VCaP (cell line): Measurements from ENCODE around the gene ATP2C2.
"Not testable (repeated sequence)": the region's sequence is repeated elsewhere in the genome, so short reads cannot be mapped to it uniquely, and the experiment has no call there.

Source experiments
- H3K27ac ChIP-seq: fragments of 450-650 bp; 2 replicates; pipeline ENCODE4 v1.5.1; 2017
- CTCF ChIP-seq: fragments of 450-650 bp; conservative IDR thresholded peaks from 2 replicates; pipeline ENCODE4 v1.5.1; 2017; ENCODE audit warnings: mild to moderate bottlenecking, moderate library complexity

Gene ATP2C2

GRCh38 chr16:84331998-84332780 is 36.1 kb upstream of the ATP2C2 start:
- H3K27ac ChIP-seq = no peak overlapping the region
- TF ChIP-seq CTCF = no peak

- no peak for TF ChIP-seq CTCF
These were observed 35.2 kb upstream of the ATP2C2 start for GRCh38 chr16:84332975-84333684.

DNA sequence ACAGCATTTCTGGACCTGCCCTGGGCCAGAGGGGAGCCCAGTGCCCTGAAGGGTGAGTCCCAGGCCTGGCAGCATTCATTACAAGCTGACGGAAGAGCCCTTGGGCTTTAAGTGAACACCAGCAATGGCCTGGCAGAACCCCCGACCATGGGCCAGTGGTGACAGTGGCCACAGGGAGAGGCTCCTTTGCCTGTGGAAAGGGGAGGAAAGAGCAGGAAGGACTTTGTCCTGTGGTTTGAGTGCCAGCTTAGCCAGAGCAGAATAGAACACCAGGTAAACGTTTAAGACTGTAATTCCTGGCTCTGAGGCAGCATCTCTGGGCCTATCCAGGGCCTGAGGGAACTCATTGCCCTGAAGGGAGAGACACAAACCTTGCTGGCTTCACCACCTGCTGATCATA is 34.3 kb upstream of the ATP2C2 start:
- no peak for TF ChIP-seq CTCF
- H3K27ac ChIP-seq = no peak overlapping the region

More at GRCh38 chr16:84332975-84333684, 35.2 kb upstream of the ATP2C2 start:
- H3K27ac ChIP-seq = no peak overlapping the region

DNA sequence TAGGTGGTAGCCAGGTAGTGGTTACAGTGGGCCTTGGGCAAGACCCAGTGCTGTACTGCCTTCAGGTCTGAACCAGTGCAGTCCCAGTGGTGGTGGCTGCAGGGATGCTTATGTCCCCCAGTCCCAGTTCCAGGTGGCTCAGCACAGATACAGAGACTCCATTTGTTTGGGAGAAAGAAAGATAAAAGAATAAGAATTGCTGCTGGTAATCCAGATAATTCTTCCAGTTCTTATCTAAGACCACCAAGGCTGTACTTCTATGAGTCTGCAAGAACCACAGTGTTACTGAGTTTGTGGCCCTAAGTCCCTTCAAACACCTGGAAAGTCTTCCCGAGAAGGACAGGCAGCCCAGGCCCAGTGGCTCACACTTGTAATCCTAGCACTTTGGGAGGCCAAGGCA is 33.9 kb upstream of the ATP2C2 start:
- TF ChIP-seq CTCF = no peak
- no peak overlapping the region for H3K27ac ChIP-seq

DNA sequence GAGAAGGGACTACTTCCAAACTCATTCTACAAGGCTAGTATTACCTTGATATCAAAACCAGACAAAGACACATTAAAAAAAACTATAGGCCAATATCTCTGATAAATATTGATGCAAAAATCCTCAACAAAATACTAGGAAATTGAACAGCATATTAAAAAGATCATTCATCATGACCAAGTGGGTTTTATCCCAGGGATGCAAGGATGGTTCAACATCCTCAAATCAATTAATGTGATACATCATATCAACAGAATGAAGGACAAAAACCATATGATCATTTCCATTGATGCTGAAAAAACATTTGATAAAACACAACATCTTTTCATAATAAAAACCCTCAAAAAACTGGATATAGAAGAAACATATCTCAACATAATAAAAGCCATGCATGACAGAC is 31.1 kb upstream of the ATP2C2 start:
- not testable (repeated sequence) for H3K27ac ChIP-seq

DNA sequence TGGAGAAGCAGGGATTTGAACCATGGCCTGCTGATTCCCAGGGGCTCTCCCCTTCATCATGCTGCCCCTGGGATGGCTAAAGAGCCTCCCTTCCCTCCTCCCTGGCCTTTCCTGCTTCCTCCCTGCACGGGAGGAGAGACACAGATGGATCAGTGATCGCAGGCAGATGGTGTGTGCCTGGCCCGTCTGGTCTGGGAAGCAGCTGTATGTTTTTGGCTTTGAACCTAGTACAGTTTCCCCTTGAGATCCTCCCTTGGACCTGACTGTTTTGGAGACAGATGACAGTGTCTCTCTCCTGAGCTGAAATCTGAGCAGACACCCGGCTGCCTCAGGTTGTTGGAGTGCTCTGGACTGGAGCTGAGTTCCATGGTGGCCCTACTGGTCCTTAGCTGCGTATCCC is 29.0 kb upstream of the ATP2C2 start:
- H3K27ac ChIP-seq = no peak overlapping the region
- TF ChIP-seq CTCF = no peak

DNA sequence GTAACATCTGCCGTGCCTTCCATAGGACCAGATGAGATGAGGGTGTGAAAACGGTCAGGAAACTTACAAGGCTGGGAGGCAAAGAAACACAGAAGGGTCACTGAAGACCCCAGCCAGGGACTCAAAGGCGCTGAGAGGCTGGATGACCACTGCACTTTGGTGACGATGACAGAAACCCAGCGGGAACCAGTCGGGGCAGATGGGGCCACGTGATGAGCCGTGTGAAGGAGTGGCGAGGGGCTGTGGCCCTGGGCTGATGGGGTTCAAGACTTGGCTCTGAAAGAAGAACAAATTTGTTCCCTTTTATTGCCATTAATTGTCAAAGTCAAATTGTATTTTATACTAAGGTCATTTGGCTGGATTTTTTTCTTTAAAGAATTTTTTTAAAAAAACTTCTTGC is 28.6 kb upstream of the ATP2C2 start:
- no peak for TF ChIP-seq CTCF
- H3K27ac ChIP-seq = no peak overlapping the region
